Left lung (tissue), 10 donors: Measurements from ENCODE around the gene JAZF1. TPM values are rescaled to one million over a fixed set of nuclear protein-coding genes. Genes with fewer than 3 reads are reported as not detected.
A peak's percentile ranks its signal among the peaks of the same experiment; 100 is the strongest.

Experiments
- ATAC-seq: fragments of 200-7000 bp; cut with Tn5 transposase; one replicate; pipeline ENCODE4 v1.9.1; 2020; ENCODE audit warnings: moderate library complexity
- DNase-seq, 4 donors: peaks; one replicate each; pipeline ENCODE4 v3.0.0-alpha.2; 2013 to 2020
- H3K27ac ChIP-seq, 2 donors: fragments of 200-600 bp; sonication (generic) in 1 of 2; one replicate each; pipeline versions ENCODE4 v1.5.0 to v1.8.0; 2020 to 2021
- H3K27me3 ChIP-seq, 2 donors: fragments of 200-600 bp; sonication (generic) in 1 of 2; one replicate each; pipeline versions ENCODE4 v1.5.0 to v1.8.0; 2020 to 2021
- H3K36me3 ChIP-seq, 2 donors: fragments of 200-600 bp; sonication (generic) in 1 of 2; one replicate each; pipeline versions ENCODE4 v1.5.0 to v1.8.0; 2020 to 2021
- H3K4me1 ChIP-seq, 2 donors: fragments of 200-600 bp; one replicate each; pipeline ENCODE4 v1.8.0; 2021
- H3K4me3 ChIP-seq, 2 donors: fragments of 200-600 bp; sonication (generic) in 1 of 2; one replicate each; pipeline versions ENCODE4 v1.5.0 to v1.8.0; 2020 to 2021; ENCODE audit warnings: mild to moderate bottlenecking in 1 of 2
- H3K9me3 ChIP-seq, 2 donors: fragments of 200-600 bp; sonication (generic) in 1 of 2; one replicate each; pipeline versions ENCODE4 v1.5.0 to v1.8.0; 2020 to 2021
- CTCF ChIP-seq, 2 donors: fragments of 200-600 bp; sonication (generic) in 1 of 2; IDR thresholded peaks; one replicate each; pipeline versions ENCODE4 v1.5.0 to v1.8.0; 2021; ENCODE audit warnings: antibody characterized with exemption in 2 of 2
- intact Hi-C, 2 donors: fragments of 100-400 bp; cut with DNase I; formaldehyde crosslinking; loops; one replicate each; pipeline versions ENCODE4 v1.11.2 to v1.14.2; 2022
- polyA plus RNA-seq, 6 donors: library from polyadenylated mRNA; unstranded; fragments of 120-200 nt; gene quantifications; one replicate each; pipeline ENCODE4 v1.2.1, GENCODE V29; 2013; ENCODE audit not compliant: insufficient read length in 6 of 6
- total RNA-seq, 2 donors: library from RNA; stranded (reverse); fragmentation: NEBNext Ultra II Directional; extraction: Animal tissue kit (Norgen Biotek cat#: 25700); gene quantifications; one replicate each; pipeline ENCODE4 v1.2.1, GENCODE V29; 2021
- donor health status: DM: no; HTN: yes; CAD: no.
- donor health status: DM: no; HTN: no; CAD: no.

Gene JAZF1
- total and polyA plus RNA-seq, 8 donors, result 11.1 to 18.2 (median 13.8) TPM

- DNase-seq, result no peak
- H3K4me1 ChIP-seq, result no peaks in the 10 kb centered on the region
- H3K36me3 ChIP-seq, result no peaks in the 10 kb centered on the region
- H3K27me3 ChIP-seq, result no peaks in the 10 kb centered on the region
- intact Hi-C loops, result no loop called here
- H3K9me3 ChIP-seq, result no peaks in the 10 kb centered on the region
- no peak for ATAC-seq
- H3K27ac ChIP-seq, result no peak overlapping the region
- no peak for TF ChIP-seq CTCF (IDR thresholded peaks at IDR 0.05)
- H3K4me3 ChIP-seq, result no peak overlapping the region
These were observed 330.1 kb downstream of the JAZF1 start for GRCh38 chr7:27850531-27850930.

DNA sequence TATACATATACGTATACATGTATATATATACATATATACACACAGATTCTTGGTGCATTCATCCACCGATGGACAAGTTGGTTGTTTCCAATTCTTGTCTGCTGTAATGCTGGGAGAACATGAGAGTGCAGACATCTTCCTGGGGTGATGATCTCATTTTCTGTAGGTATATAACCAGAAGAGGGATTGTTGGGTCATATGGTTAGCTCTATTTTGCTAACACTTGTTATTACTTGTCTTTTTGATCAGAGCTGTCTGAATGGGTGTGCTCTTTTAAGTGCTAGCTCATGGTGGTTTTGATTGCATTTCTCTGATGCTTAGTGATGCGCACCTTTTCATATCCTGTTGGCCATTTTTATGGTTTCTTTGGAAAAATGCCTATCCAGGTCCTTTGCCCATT, 334.2 kb downstream of the JAZF1 start:
- H3K27me3 ChIP-seq, result no peaks in the 10 kb centered on the region
- no peaks in the 10 kb centered on the region for H3K9me3 ChIP-seq
- intact Hi-C loops, result no loop called here
- TF ChIP-seq CTCF (IDR thresholded peaks at IDR 0.05), result no peak
- no peaks in the 10 kb centered on the region for H3K4me1 ChIP-seq
- H3K36me3 ChIP-seq, result no peaks in the 10 kb centered on the region
- DNase-seq, result no peak
- no peak overlapping the region for H3K27ac ChIP-seq
- H3K4me3 ChIP-seq, result no peak overlapping the region
- no peak for ATAC-seq

GRCh38 chr7:27843584-27844305, 336.9 kb downstream of the JAZF1 start:
- intact Hi-C loops, result no loop called here
- H3K4me1 ChIP-seq, result no peaks in the 10 kb centered on the region

GRCh38 chr7:27842851-27843250, 337.7 kb downstream of the JAZF1 start:
- H3K4me3 ChIP-seq, result no peak overlapping the region
- no peak overlapping the region for H3K27ac ChIP-seq
- intact Hi-C loops, result no loop called here
- ATAC-seq (no peak), DNase-seq (no peak)
- H3K4me1 ChIP-seq, result no peaks in the 10 kb centered on the region
- no peaks in the 10 kb centered on the region for H3K27me3 ChIP-seq
- H3K36me3 ChIP-seq, result peaks cover 0 to 15% of the 10 kb centered on the region in 2 donors
- TF ChIP-seq CTCF (IDR thresholded peaks at IDR 0.05), result no peak
- no peaks in the 10 kb centered on the region for H3K9me3 ChIP-seq

More at GRCh38 chr7:27843584-27844305, 336.9 kb downstream of the JAZF1 start:
- Histone ChIP-seq H3K36me3 (peaks cover 0 to 15% of the 10 kb centered on the region in 2 donors), H3K9me3 (no peaks in the 10 kb centered on the region), H3K4me3 (no peak overlapping the region), H3K27ac (no peak overlapping the region), H3K27me3 (no peaks in the 10 kb centered on the region)
- no peak for TF ChIP-seq CTCF (IDR thresholded peaks at IDR 0.05)
- DNase-seq (peak in 1 of 4 donors; percentile 63), ATAC-seq (no peak)

DNA sequence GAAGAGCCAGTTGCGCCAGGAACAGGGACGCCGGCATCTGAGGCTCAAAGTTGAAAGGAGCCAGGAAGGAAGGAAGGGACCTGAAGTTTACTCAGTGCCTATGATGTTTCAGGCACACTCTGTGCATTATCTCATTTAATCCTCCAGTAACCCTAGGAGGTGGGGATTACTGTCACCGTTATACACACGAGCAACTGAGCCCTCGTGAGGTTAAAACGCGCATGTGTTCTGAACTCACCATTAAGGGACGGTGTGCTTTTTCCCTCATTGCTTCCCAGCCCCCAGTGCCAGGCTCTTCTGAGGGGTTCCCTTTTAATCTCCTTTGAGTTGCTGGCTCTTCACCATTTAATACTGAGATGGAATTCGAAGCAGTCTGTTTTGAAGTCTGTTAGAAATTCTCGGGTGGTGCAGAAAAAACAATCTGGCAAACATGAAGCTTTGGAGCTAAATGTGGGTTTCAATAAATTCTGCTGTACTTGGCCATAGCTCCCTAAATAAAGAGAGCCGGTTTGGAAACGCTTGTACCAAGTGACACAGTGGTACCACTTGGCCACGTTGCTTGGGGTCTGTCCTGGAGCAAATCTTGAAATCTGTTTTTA, 338.4 kb downstream of the JAZF1 start:
- Histone ChIP-seq H3K27ac (no peak overlapping the region), H3K27me3 (no peaks in the 10 kb centered on the region), H3K9me3 (no peaks in the 10 kb centered on the region), H3K4me3 (no peak overlapping the region), H3K4me1 (no peaks in the 10 kb centered on the region), H3K36me3 (peaks cover 0 to 15% of the 10 kb centered on the region in 2 donors)
- ATAC-seq (no peak), DNase-seq (no peak)
- no peak for TF ChIP-seq CTCF (IDR thresholded peaks at IDR 0.05)
- intact Hi-C loops, result no loop called here
